ENCODE data around the gene CCDC110.
A peak's percentile ranks its signal among the peaks of the same experiment; 100 is the strongest.

Gene CCDC110

GRCh38 chr4:185421366-185422124 lies 50.0 kb downstream of the CCDC110 start:
- DNase-seq (ENCODE audit: low read depth in 2 of 2): no peak

- no peak for DNase-seq (ENCODE audit: low read depth in 2 of 2)
Observed at GRCh38 chr4:185416955-185417354, 54.6 kb downstream of the CCDC110 start.

- DNase-seq (ENCODE audit: low read depth in 2 of 2): no peak
Observed at GRCh38 chr4:185412412-185412811, 59.1 kb downstream of the CCDC110 start.

- DNase-seq (ENCODE audit: low read depth in 2 of 2): no peak
Observed at GRCh38 chr4:185411849-185412248, 59.7 kb downstream of the CCDC110 start.

GRCh38 chr4:185408432-185408831 lies 63.1 kb downstream of the CCDC110 start:
- DNase-seq (ENCODE audit: low read depth in 2 of 2): no peak

- DNase-seq (ENCODE audit: low read depth in 2 of 2): no peak
Observed at GRCh38 chr4:185405296-185405999, 66.1 kb downstream of the CCDC110 start.

- DNase-seq (ENCODE audit: low read depth in 2 of 2): no peak
Observed at GRCh38 chr4:185404031-185404430, 67.5 kb downstream of the CCDC110 start.

- DNase-seq (ENCODE audit: low read depth in 2 of 2): no peak
Observed at GRCh38 chr4:185399466-185399865, 72.1 kb downstream of the CCDC110 start.

- no peak for DNase-seq (ENCODE audit: low read depth in 2 of 2)
Observed at GRCh38 chr4:185398618-185399017, 72.9 kb downstream of the CCDC110 start.

- no peak for DNase-seq (ENCODE audit: low read depth in 2 of 2)
Observed at GRCh38 chr4:185396724-185397385, 74.7 kb downstream of the CCDC110 start, which contains the start of gene ANKRD37. Gene ANKRD37, plus strand, starts transcription at chr4:185396841. Its CDS starts 83 bp downstream, at chr4:185396924.

- DNase-seq (ENCODE audit: low read depth in 2 of 2): peak; percentile 92 to 93
Observed at GRCh38 chr4:185395956-185396723, 75.4 kb downstream of the CCDC110 start.

- no peak for DNase-seq (ENCODE audit: low read depth in 2 of 2)
Observed at GRCh38 chr4:185395238-185395955, 76.1 kb downstream of the CCDC110 start, which contains the start of gene LRP2BP. Gene LRP2BP, minus strand, starts transcription at chr4:185395924. Its CDS starts 17,738 bp downstream, at chr4:185378186.
